Activated CD4-positive, alpha-beta memory T cell treated with anti-CD3 and anti-CD28 coated beads, Interleukin-2, amount 10 ng/mL, durations not matched to agents 7 days and 5 days (primary cell): ENCODE measurements around the gene PHACTR1. TPM values are rescaled to one million over a fixed set of nuclear protein-coding genes. Genes with fewer than 3 reads are reported as not detected.
"Not testable (repeated sequence)": the region's sequence is repeated elsewhere in the genome, so short reads cannot be mapped to it uniquely, and the experiment has no call there.

Experiments
- CTCF ChIA-PET: fragments of 350-600 bp; sonication (Branson Sonifier 250); formaldehyde crosslinking; loops from one replicate; lab custom pipeline; 2021; ENCODE audit warnings: antibody characterized with exemption, inconsistent platforms; lab: Charles Lee
- POLR2A ChIA-PET: fragments of 350-600 bp; sonication (Branson Sonifier 250); formaldehyde crosslinking; loops from one replicate; lab custom pipeline; 2021; ENCODE audit warnings: antibody characterized with exemption; lab: Charles Lee
- DNase-seq: peaks from one replicate; pipeline ENCODE4 v3.0.0-alpha.2; 2020
- H3K27ac Mint-ChIP-seq: one replicate; pipeline ENCODE4 v1.8.0; 2021; ENCODE audit warnings: mild to moderate bottlenecking, mixed read lengths
- H3K27me3 Mint-ChIP-seq: one replicate; pipeline ENCODE4 v1.8.0; 2021; ENCODE audit warnings: mixed read lengths
- H3K36me3 Mint-ChIP-seq: one replicate; pipeline ENCODE4 v1.8.0; 2021; ENCODE audit warnings: low read depth, mixed read lengths
- H3K4me1 Mint-ChIP-seq: one replicate; pipeline ENCODE4 v1.8.0; 2021; ENCODE audit warnings: mixed read lengths
- H3K4me3 Mint-ChIP-seq: one replicate; pipeline ENCODE4 v1.8.0; 2021; ENCODE audit warnings: mild to moderate bottlenecking, mixed read lengths
- H3K9me3 Mint-ChIP-seq: one replicate; pipeline ENCODE4 v1.8.0; 2021; ENCODE audit warnings: mixed read lengths
- total RNA-seq, 2 experiments: library from RNA; stranded (reverse); gene quantifications; one replicate each; pipeline ENCODE4 v1.2.3, GENCODE V29; 2021

The PHACTR1 gene
- total RNA-seq, 2 experiments from 2014 or later = 0.33 to 0.53 TPM

DNA sequence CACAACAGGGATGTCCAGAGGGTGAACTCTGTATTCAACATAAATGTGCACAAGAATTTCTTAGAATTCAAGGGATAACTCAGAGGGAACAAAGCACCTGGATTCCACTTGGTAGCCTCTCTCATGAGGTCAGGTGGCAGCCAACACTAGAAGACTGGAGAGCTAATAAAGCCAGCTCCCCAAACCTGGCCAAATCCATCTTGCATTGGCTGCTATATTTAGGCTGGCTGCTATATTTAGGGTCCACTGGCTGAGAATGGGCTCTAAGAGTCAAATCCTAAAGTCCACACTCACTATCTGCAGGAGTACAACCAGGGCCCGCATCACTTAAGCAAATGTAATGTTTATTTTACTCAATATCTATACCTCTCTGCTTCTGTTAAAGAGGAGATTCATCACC is 591.8 kb downstream of the PHACTR1 start:
- CTCF ChIA-PET = no interaction called here
- no peak for DNase-seq
- Mint-ChIP-seq H3K9me3 (no peaks in the 10 kb centered on the region), H3K36me3 (peaks cover 52% of the 10 kb centered on the region), H3K4me3 (no peak overlapping the region), H3K4me1 (peaks cover 11% of the 10 kb centered on the region), H3K27me3 (no peaks in the 10 kb centered on the region), H3K27ac (no peak overlapping the region)
- POLR2A ChIA-PET = interaction anchor here (3.4 kb wide), 1 partner anchor 20 kb away, joined by 14 read pairs; the partner anchor contains the start of gene TBC1D7

DNA sequence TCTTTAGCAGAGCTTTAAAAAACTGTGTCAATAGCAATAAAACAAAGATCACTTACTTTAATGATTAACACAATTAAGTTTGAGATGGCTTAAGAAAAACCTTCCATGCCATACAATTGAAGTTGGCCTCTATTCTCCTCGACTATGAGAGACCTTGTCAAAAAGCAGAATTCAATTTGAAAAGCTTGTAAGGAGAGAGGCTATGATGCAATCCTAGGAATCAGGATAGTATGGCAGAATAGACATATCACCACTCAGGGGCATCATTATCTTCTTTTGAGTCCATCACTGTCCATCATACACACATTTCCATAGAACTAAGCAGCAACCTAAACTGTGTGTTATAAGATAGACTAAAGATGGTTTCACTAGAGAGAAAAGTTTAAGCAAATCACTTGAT is 594.6 kb downstream of the PHACTR1 start:
- no peaks in the 10 kb centered on the region for H3K27me3 Mint-ChIP-seq
- H3K27ac Mint-ChIP-seq = no peak overlapping the region
- no peaks in the 10 kb centered on the region for H3K4me1 Mint-ChIP-seq
- ChIA-PET CTCF (no interaction called here), POLR2A (interaction anchor here (3.4 kb wide), 1 partner anchor 17 kb away, joined by 14 read pairs; the partner anchor contains the start of gene TBC1D7)
- H3K4me3 Mint-ChIP-seq = no peak overlapping the region
- no peak for DNase-seq
- H3K9me3 Mint-ChIP-seq = no peaks in the 10 kb centered on the region
- peaks cover 45% of the 10 kb centered on the region for H3K36me3 Mint-ChIP-seq

DNA sequence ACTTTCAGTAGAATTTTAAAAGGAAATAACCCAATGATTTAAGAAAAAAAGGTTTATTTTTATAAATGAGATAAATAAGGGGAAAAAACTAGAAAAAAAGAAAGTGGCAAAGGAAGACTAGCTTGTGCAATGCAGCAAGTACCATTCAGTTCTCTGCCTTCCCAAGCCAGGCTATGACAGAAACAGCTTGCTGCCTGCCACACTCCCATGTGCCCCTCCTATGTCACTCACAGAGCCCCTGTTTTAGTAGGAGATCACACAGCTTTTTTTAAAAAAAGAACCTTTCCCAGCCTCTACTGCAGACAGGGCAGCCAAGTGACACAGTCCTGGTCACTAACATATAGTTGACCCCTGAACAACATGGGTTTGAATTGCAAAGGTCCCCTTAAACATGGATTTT is 598.2 kb downstream of the PHACTR1 start:
- POLR2A ChIA-PET = interaction anchor here (0.8 to 1.5 kb wide), 3 partner anchors 12 to 15 kb away, joined by 3 to 8 read pairs (median 4); partner anchors contain the start of gene TBC1D7
- H3K4me1 Mint-ChIP-seq = peaks cover 1% of the 10 kb centered on the region
- CTCF ChIA-PET = interaction anchor here (0.9 to 2.0 kb wide), 2 partner anchors 13 to 16 kb away, joined by 4 to 7 read pairs; no protein-coding TSS in a partner anchor
- H3K27ac Mint-ChIP-seq = no peak overlapping the region
- H3K36me3 Mint-ChIP-seq = peaks cover 50% of the 10 kb centered on the region
- no peak overlapping the region for H3K4me3 Mint-ChIP-seq
- H3K9me3 Mint-ChIP-seq = no peaks in the 10 kb centered on the region
- no peaks in the 10 kb centered on the region for H3K27me3 Mint-ChIP-seq
- DNase-seq = no peak

DNA sequence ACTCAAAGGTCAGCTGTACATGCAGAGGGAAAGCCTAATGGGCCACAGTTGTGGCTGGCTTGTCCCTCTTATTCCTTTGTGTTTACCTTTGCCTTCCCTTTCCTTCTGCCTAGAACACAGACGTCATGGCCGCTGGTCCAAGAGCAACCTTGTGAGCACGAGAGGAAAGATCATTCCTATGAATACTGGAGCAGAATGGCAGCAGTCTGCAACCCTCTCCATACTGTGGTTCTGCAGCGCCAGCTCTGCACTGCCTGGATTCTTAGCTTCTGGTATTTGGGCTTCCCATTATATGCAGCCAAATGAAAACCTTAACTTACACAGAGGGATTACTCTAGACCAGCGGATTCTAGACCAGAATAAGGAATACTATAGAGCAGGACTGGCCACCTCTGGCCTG is 599.3 kb downstream of the PHACTR1 start:
- CTCF ChIA-PET = no interaction called here
- no peak for DNase-seq
- Mint-ChIP-seq H3K27ac (no peak overlapping the region), H3K4me1 (peaks cover 1% of the 10 kb centered on the region), H3K4me3 (no peak overlapping the region), H3K9me3 (no peaks in the 10 kb centered on the region), H3K27me3 (no peaks in the 10 kb centered on the region), H3K36me3 (peaks cover 58% of the 10 kb centered on the region)
- POLR2A ChIA-PET = interaction anchor here (2.0 kb wide), 1 partner anchor 12 kb away, joined by 7 read pairs; the partner anchor contains the start of gene TBC1D7

GRCh38 chr6:13318821-13319220 is 602.3 kb downstream of the PHACTR1 start:
- CTCF ChIA-PET = interaction anchor here (0.7 kb wide), 1 partner anchor 39 kb away, joined by 3 read pairs; no protein-coding TSS in a partner anchor
- POLR2A ChIA-PET = no interaction called here
- Mint-ChIP-seq H3K27me3 (no peaks in the 10 kb centered on the region), H3K9me3 (no peaks in the 10 kb centered on the region), H3K4me1 (peaks cover 1% of the 10 kb centered on the region), H3K4me3 (no peak overlapping the region), H3K36me3 (peaks cover 58% of the 10 kb centered on the region), H3K27ac (no peak overlapping the region)
- no peak for DNase-seq

- Mint-ChIP-seq H3K9me3 (no peaks in the 10 kb centered on the region), H3K4me1 (peaks cover 1% of the 10 kb centered on the region), H3K27ac (no peak overlapping the region), H3K27me3 (no peaks in the 10 kb centered on the region), H3K36me3 (peaks cover 66% of the 10 kb centered on the region), H3K4me3 (no peak overlapping the region)
- no peak for DNase-seq
- CTCF ChIA-PET = no interaction called here
- POLR2A ChIA-PET = no interaction called here
Observed at GRCh38 chr6:13319891-13320564, 603.5 kb downstream of the PHACTR1 start.

DNA sequence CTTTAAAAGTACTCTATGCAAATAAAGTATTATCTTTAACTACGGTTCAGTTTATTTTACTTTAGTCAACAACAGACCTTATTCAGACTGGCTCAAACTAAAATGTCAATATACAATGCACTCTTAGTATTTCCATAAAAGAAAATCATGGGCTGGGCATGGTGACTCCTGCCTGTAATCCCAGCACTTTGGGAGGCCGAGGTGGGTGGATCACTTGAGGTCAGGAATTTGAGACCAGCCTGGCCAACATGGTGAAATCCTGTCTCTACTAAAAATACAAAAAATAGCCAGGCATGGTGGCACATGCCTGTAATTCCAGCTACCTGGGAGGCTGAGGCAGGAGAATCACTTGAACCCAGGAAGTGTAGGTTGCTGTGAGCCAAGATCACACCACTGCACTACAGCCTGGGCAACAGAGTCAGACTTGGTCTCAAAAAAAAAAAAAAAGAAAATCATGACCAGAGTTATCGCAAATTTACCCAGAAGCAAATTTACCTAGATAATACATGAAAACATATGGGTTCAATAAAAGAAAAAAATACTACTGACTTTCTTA is 609.5 kb downstream of the PHACTR1 start:
- H3K9me3 Mint-ChIP-seq, CTCF ChIA-PET, H3K4me3 Mint-ChIP-seq, DNase-seq, POLR2A ChIA-PET, H3K27ac Mint-ChIP-seq, H3K27me3 Mint-ChIP-seq: not testable (repeated sequence)
- Mint-ChIP-seq H3K36me3 (peaks cover 22% of the 10 kb centered on the region), H3K4me1 (peaks cover 29% of the 10 kb centered on the region)

- ChIA-PET CTCF (interaction anchor here (0.7 to 6.1 kb wide), 13 partner anchors 10 to 416 kb away, joined by 3 to 35 read pairs (median 4); partner anchors contain the start of genes NOL7 and SIRT5), POLR2A (interaction anchor here (1.2 to 3.1 kb wide), 15 partner anchors 10 to 371 kb away, joined by 3 to 44 read pairs (median 10); partner anchors contain the start of genes GFOD1, NOL7 and SIRT5)
- Mint-ChIP-seq H3K27ac (peak overlapping the region; percentile 89), H3K4me3 (peak overlapping the region; percentile 93), H3K4me1 (peaks cover 29% of the 10 kb centered on the region), H3K36me3 (peaks cover 21% of the 10 kb centered on the region), H3K27me3 (no peaks in the 10 kb centered on the region), H3K9me3 (no peaks in the 10 kb centered on the region)
- DNase-seq = no peak
Observed at GRCh38 chr6:13327691-13328075, 611.1 kb downstream of the PHACTR1 start.

DNA sequence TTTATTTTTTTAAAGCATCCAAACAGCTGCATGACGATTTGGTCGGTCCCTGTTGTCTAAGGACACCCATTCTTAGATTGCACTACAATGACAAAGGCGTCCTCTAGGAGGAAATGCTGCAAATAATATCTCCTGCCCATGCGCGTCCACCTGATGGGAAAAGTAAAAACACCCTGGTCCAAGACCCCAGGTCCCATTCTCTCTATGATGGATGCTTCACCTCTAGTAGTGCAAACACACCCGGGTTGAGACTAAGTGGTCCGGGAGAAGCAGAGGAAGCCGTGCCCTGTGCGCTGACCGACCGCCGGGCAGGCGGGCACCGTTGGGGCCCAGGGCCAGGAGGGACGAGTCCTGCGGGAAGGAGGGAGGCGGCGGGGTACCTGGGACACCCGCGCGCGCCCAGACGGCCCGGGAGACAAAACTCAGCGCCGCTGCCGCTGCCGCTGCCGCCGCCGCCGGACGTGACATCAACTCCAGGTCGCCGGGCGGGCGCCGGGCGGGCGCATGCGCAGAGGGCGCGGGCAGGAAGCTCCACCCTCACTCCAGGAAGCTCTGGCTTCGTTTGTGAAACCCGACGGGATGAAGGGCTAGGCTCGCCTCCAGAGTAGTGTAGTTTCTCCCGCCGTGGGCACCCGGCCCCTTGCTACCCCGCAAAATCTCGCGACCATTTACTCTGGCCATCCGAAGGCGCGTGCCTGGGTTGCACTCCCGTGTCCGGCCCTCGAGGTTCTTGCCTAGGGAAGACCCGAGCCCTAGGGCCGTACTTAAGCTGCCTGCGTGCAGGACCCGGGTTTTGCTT is 611.7 kb downstream of the PHACTR1 start, which contains the start of gene TBC1D7:
Gene TBC1D7, minus strand, starts transcription at position 462 of the 799 bp plus-strand sequence. CDS start 1,639 bp downstream, outside the sequence.
- ChIA-PET POLR2A (interaction anchor here (0.6 to 3.1 kb wide), 40 partner anchors 10 to 419 kb away, joined by 3 to 44 read pairs (median 4); partner anchors contain the start of genes GFOD1, NOL7 and SIRT5), CTCF (interaction anchor here (0.6 to 6.1 kb wide), 17 partner anchors 9 to 1277 kb away, joined by 3 to 35 read pairs (median 4); partner anchors contain the start of genes NOL7 and SIRT5)
- peak; percentile 94 for DNase-seq
- Mint-ChIP-seq H3K27ac (peak within 1 kb of the TSS; percentile 89), H3K9me3 (no peaks in the 10 kb centered on the region), H3K4me3 (peak within 1 kb of the TSS; percentile 93), H3K27me3 (no peaks in the 10 kb centered on the region), H3K36me3 (peaks cover 19% of the 10 kb centered on the region), H3K4me1 (peaks cover 29% of the 10 kb centered on the region)

GRCh38 chr6:13328875-13329183 is 612.3 kb downstream of the PHACTR1 start:
- H3K27ac Mint-ChIP-seq = peak overlapping the region; percentile 89
- CTCF ChIA-PET = interaction anchor here (0.7 to 6.1 kb wide), 14 partner anchors 9 to 1276 kb away, joined by 3 to 35 read pairs (median 5); partner anchors contain the start of genes NOL7 and SIRT5
- no peaks in the 10 kb centered on the region for H3K27me3 Mint-ChIP-seq
- no peak for DNase-seq
- H3K4me3 Mint-ChIP-seq = peak overlapping the region; percentile 93
- no peaks in the 10 kb centered on the region for H3K9me3 Mint-ChIP-seq
- POLR2A ChIA-PET = interaction anchor here (0.6 to 3.1 kb wide), 35 partner anchors 9 to 420 kb away, joined by 3 to 44 read pairs (median 4); partner anchors contain the start of genes GFOD1, NOL7 and SIRT5
- H3K4me1 Mint-ChIP-seq = peaks cover 29% of the 10 kb centered on the region
- H3K36me3 Mint-ChIP-seq = peaks cover 15% of the 10 kb centered on the region

DNA sequence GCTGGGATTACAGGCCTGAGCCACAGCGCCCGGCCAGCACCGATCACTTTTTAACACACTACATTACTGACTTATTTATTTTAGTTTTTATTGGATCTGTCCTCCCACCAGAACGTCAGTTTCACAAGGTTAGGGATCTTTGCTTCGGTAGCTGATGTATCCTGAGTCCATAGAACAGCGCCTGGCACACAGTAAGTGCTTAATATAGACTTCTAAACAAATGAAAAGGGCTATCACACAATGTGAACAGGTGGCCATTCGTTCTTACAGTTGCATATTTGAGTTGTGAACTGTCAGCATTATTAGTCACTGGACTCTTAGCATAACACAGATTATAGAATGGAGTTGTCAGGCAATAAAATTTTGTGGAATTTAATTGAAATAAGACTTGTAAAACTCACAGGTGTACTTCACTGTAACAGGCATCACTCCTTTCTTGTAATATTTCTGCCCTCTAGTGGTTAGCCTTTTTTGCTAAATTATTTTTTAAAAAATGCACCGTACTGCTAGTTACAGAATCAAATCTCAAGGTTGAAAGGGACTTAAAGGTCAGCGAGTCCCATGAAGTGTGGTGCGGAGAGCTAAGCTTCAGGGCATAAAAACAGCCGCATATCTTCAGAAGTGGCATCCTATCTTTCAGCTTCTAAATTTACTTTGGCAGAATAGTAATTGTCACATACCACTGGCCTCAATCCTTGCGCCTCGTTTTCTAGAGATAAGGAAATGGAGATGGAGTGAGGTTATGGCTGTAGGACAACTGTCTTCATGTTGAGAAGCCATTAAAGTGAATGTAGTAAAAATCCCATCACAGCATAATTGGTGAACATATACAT is 615.2 kb downstream of the PHACTR1 start:
- Mint-ChIP-seq H3K36me3 (no peaks in the 10 kb centered on the region), H3K4me1 (peaks cover 26% of the 10 kb centered on the region)
- POLR2A ChIA-PET = interaction anchor here (0.6 to 0.9 kb wide), 2 partner anchors 243 to 744 kb away, joined by 3 read pairs; partner anchors contain the start of gene SIRT5

More for the DNA sequence above, 615.2 kb downstream of the PHACTR1 start:
- no peak for DNase-seq
- no peak overlapping the region for H3K4me3 Mint-ChIP-seq
- CTCF ChIA-PET = interaction anchor here (0.6 to 6.1 kb wide), 13 partner anchors 17 to 742 kb away, joined by 3 to 35 read pairs (median 4); partner anchors contain the start of genes GFOD1, NOL7 and SIRT5
- H3K27ac Mint-ChIP-seq = no peak overlapping the region
- peaks cover 3% of the 10 kb centered on the region for H3K27me3 Mint-ChIP-seq
- H3K9me3 Mint-ChIP-seq = no peaks in the 10 kb centered on the region
